ENCODE data around the gene NOX3. TPM values are rescaled to one million over a fixed set of nuclear protein-coding genes. Genes with fewer than 3 reads are reported as not detected.
"Not testable (repeated sequence)": the region's sequence is repeated elsewhere in the genome, so short reads cannot be mapped to it uniquely, and the experiment has no call there.

NOX3 gene
- total RNA-seq, 1 experiment from 2014 or later, result 0.10 TPM

DNA sequence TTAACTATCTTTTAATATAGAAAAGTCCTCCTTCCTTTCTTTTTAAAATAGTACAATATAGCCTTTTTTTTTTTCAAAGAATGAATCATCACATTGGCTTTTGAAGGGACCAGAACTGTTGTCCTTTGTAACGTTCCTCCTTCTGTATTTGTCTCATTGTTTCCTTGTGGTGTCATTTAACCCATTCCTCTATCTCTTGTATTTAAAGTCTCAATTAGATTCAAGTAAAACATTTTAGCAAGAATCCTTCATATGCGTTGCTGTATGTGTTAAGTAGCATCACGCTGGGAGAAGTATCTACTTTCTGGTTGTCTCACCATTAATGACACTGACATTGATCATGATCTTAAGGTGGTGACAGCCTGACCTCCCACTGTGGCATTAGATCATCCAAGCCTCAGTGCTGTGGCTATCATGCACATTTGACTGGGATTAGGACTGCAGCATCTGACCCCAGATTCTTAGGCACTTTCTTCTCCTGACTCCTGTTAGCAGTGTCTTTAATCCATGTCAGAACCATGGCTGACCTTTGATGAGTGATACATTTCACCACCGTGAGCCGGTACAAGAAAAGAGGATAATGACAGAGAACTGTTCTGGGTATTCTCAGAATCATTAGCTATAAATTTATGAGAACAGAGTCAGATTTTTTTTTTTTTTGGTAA, 73.8 kb downstream of the NOX3 start:
- in situ Hi-C loops (cut with HindIII; ENCODE audit: low sequenced_read_pairs), result no loop called here
- DNase-seq (ENCODE audit: low spot score), result no peak

GRCh38 chr6:155380666-155381332, 74.8 kb downstream of the NOX3 start:
- in situ Hi-C loops (cut with HindIII; ENCODE audit: low sequenced_read_pairs), result no loop called here
- DNase-seq (ENCODE audit: low spot score), result no peak

- DNase-seq (ENCODE audit: low spot score), result no peak
- in situ Hi-C loops (cut with HindIII; ENCODE audit: low sequenced_read_pairs), result no loop called here
Measured at GRCh38 chr6:155378724-155379123, 76.9 kb downstream of the NOX3 start.

DNA sequence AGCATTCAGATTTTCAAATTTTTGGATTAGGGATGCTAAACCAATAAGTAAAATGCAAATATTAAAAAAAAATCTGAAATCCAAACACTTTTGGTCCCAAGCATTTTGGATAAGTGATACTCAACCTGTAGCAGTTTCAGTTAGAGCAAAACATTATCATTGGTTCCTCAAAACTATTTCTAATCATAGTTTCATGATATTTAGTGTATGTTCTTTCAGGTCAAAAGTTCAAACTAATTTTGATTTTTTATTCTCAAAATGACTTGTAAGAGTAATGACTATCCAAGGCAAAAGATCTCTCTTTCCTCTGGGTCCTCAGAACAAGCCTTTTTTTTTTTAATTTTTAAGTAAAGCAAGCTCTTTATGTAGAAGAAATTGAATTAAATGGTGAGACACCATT, 77.4 kb downstream of the NOX3 start:
- in situ Hi-C loops (cut with HindIII; ENCODE audit: low sequenced_read_pairs), result no loop called here
- no peak for DNase-seq (ENCODE audit: low spot score)

- DNase-seq (ENCODE audit: low spot score), result no peak
- in situ Hi-C loops (cut with HindIII; ENCODE audit: low sequenced_read_pairs), result no loop called here
Measured at GRCh38 chr6:155377061-155377460, 78.6 kb downstream of the NOX3 start.

GRCh38 chr6:155375801-155376200, 79.8 kb downstream of the NOX3 start:
- DNase-seq (ENCODE audit: low spot score), result no peak
- in situ Hi-C loops (cut with HindIII; ENCODE audit: low sequenced_read_pairs), result no loop called here

- in situ Hi-C loops (cut with HindIII; ENCODE audit: low sequenced_read_pairs), result no loop called here
- DNase-seq (ENCODE audit: low spot score), result no peak
Measured at GRCh38 chr6:155374681-155375080, 81.0 kb downstream of the NOX3 start.

GRCh38 chr6:155373276-155373675, 82.4 kb downstream of the NOX3 start:
- in situ Hi-C loops (cut with HindIII; ENCODE audit: low sequenced_read_pairs), result no loop called here

GRCh38 chr6:155372256-155372655, 83.4 kb downstream of the NOX3 start:
- DNase-seq (ENCODE audit: low spot score), result no peak
- in situ Hi-C loops (cut with HindIII; ENCODE audit: low sequenced_read_pairs), result no loop called here

More at GRCh38 chr6:155373276-155373675, 82.4 kb downstream of the NOX3 start:
- no peak for DNase-seq (ENCODE audit: low spot score)

DNA sequence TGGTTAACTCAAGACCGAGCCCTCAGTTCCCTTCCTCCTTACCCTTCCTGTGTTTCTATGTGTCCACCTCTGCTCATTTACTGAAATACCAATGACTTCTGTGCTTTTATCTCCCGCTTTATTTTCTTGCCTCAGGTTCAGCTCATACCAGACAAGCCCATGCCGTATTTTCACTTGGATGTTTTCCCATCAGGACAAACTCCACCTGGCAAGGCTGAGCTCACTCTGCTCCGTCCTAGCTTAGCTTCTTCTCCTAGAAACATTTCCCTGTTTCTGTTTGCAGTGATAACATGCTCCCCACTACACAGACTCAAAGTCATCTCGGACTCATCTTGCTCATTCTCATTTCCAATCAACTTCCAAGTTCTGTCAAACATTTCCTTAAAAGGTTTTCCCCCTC, 84.4 kb downstream of the NOX3 start:
- no peak for DNase-seq (ENCODE audit: low spot score)
- in situ Hi-C loops (cut with HindIII; ENCODE audit: low sequenced_read_pairs), result no loop called here

- DNase-seq (ENCODE audit: low spot score), result no peak
- in situ Hi-C loops (cut with HindIII; ENCODE audit: low sequenced_read_pairs), result no loop called here
Measured at GRCh38 chr6:155366325-155366724, 89.3 kb downstream of the NOX3 start.

GRCh38 chr6:155364844-155365437, 90.7 kb downstream of the NOX3 start:
- no peak for DNase-seq (ENCODE audit: low spot score)
- in situ Hi-C loops (cut with HindIII; ENCODE audit: low sequenced_read_pairs), result no loop called here

DNA sequence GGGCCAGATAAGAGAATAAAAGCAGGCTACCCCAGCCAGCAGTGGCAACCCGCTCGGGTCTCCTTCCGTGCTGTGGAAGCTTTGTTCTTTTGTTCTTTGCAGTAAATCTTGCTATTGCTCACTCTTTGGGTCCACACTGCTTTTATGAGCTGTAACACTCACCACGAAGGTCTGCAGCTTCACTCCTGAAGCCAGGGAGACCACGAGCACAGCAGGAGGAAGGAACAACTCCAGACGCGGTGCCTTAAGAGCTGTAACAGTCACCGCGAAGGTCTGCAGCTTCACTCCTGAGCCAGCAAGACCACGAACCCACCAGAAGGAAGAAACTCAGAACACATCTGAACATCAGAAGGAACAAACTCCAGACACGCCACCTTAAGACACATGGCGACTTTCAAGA, 91.6 kb downstream of the NOX3 start:
- DNase-seq (ENCODE audit: low spot score); in situ Hi-C loops (cut with HindIII; ENCODE audit: low sequenced_read_pairs): not testable (repeated sequence)

DNA sequence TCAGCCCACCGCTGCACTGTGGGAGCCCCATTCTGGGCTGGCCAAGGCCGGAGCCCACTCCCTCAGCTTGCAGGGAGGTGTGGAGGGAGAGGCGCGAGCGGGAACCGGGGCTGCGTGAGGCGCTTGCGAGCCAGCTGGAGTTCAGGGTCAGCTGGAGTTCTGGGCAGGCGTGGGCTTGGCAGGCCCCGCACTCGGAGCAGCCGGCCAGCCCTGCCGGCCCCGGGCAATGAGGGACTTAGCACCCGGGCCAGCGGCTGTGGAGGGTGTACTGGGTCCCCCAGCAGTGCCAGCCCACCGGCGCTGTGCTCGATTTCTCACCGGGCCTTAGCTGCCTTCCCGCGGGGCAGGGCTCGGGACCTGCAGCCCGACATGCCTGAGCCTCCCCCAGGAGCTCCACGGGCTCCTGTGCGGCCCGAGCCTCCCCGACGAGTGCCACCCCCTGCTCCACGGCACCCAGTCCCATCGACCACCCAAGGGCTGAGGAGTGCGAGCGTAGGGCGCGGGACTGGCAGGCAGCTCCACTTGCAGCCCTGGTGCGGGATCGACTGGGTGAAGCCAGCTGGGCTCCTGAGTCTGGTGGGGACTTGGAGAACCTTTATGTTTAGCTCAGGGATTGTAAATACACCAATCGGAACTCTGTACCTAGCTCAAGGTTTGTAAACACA, 92.5 kb downstream of the NOX3 start:
- DNase-seq (ENCODE audit: low spot score); in situ Hi-C loops (cut with HindIII; ENCODE audit: low sequenced_read_pairs): not testable (repeated sequence)

GRCh38 chr6:155354167-155354566, 101.5 kb downstream of the NOX3 start:
- no peak for DNase-seq (ENCODE audit: low spot score)
- in situ Hi-C loops (cut with HindIII; ENCODE audit: low sequenced_read_pairs), result no loop called here

DNA sequence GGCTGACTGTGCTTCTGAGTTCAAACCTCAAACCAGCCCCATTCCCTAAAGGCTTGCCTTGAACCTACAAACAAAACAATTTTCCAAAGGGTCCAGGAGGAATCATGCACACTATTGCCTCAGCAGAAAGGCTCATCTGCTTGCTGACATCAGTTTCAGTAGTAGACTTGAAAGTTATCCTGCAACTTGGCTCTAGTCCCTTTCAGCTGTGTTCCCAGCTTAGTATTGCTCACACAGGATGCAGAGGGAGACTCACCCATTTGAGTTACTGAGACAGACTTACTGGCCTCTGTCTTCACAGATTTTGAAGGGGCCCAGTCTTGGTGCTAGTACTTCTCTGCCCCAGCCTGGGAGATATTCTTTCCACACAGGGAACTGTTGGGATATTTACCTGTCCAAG, 102.8 kb downstream of the NOX3 start:
- in situ Hi-C loops (cut with HindIII; ENCODE audit: low sequenced_read_pairs), result no loop called here
- no peak for DNase-seq (ENCODE audit: low spot score)

- in situ Hi-C loops (cut with HindIII; ENCODE audit: low sequenced_read_pairs), result no loop called here
- DNase-seq (ENCODE audit: low spot score), result no peak
Measured at GRCh38 chr6:155352130-155352420, 103.6 kb downstream of the NOX3 start.

- no peak for DNase-seq (ENCODE audit: low spot score)
- in situ Hi-C loops (cut with HindIII; ENCODE audit: low sequenced_read_pairs), result no loop called here
Measured at GRCh38 chr6:155351273-155352129, 104.1 kb downstream of the NOX3 start.

DNA sequence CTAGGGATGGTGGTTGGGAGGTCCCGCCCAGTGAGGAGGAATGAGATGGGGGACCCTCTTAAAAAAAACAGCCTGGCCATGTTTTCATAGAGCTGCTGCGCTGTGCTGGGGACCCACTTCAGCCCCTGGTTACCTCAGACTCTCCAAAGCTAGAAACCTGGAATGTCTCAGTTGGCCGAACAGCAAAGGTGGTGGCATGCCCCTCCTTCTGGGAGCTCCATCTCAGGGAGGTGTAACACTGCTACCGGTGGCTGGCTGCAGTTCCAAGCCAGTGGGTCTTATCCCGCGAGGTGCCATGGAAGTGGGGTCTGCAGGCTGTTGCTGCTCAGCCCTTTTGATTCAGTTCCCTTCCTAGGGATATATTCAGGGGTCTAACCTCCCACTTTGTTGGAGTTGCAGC, 105.7 kb downstream of the NOX3 start:
- in situ Hi-C loops (cut with HindIII; ENCODE audit: low sequenced_read_pairs), result no loop called here
- DNase-seq (ENCODE audit: low spot score), result no peak

All from G401 (cell line).